H1 (cell line): ENCODE measurements around the gene GSPT1. TPM values are rescaled to one million over a fixed set of nuclear protein-coding genes. Genes with fewer than 3 reads are reported as not detected.

ENCODE experiments used
- CTCF ChIA-PET: fragments of 300-600 bp; sonication (Branson Sonifier 250); formaldehyde crosslinking; loops from one replicate; lab custom pipeline; 2021; ENCODE audit not compliant: partially characterized antibody; lab: Charles Lee
- POLR2A ChIA-PET: fragments of 300-600 bp; sonication (Branson Sonifier 250); formaldehyde crosslinking; loops from one replicate; lab custom pipeline; 2021; ENCODE audit warnings: inconsistent platforms; ENCODE audit not compliant: partially characterized antibody; lab: Charles Lee
- DNase-seq, 2 experiments: peaks; one replicate each; pipeline versions ENCODE4 v3.0.0 to v3.0.0-alpha.2; 2010 to 2022; ENCODE audit warnings: low spot score in 2 of 2, low read depth in 1 of 2, mixed read lengths in 1 of 2
- FAIRE-seq: peaks from 2 replicates; lab custom pipeline; 2011; peaks lifted over from hg19 to GRCh38; lab: Jason Lieb, UNC
- H2AFZ ChIP-seq: 2 replicates; pipeline ENCODE4 v1.8.1; 2012; ENCODE audit warnings: low read length, inconsistent platforms
- H2AK5ac ChIP-seq: 2 replicates; pipeline ENCODE4 v1.6.1; 2013; ENCODE audit warnings: low read depth, low read length
- H2BK120ac ChIP-seq: replicated peaks from 2 replicates; pipeline ENCODE3; 2013; ENCODE audit warnings: low read depth, low read length, inconsistent platforms
- H2BK12ac ChIP-seq: 2 replicates; pipeline ENCODE4 v1.6.1; 2013; ENCODE audit warnings: low read depth, low read length
- H2BK15ac ChIP-seq: 2 replicates; pipeline ENCODE4 v1.6.1; 2013; ENCODE audit warnings: low read length
- H2BK20ac ChIP-seq: 2 replicates; pipeline ENCODE4 v1.6.1; 2013; ENCODE audit warnings: low read length
- H2BK5ac ChIP-seq: 2 replicates; pipeline ENCODE4 v1.6.1; 2013; ENCODE audit warnings: low read depth, low read length
- H3K14ac ChIP-seq: 2 replicates; pipeline ENCODE4 v1.6.1; 2013; ENCODE audit warnings: inconsistent platforms; ENCODE audit not compliant: insufficient read length
- H3K18ac ChIP-seq: 2 replicates; pipeline ENCODE4 v1.6.1; 2013; ENCODE audit warnings: low read length; ENCODE audit errors: extremely low read depth
- H3K23ac ChIP-seq: 2 replicates; pipeline ENCODE4 v1.6.1; 2013; ENCODE audit warnings: inconsistent platforms; ENCODE audit not compliant: insufficient read length
- H3K23me2 ChIP-seq: 2 replicates; pipeline ENCODE4 v1.6.1; 2013; ENCODE audit warnings: low read depth, low read length
- H3K27ac ChIP-seq: 2 replicates; pipeline ENCODE4 v1.6.1; 2011; ENCODE audit warnings: low read depth, low read length, inconsistent platforms
- H3K27me3 ChIP-seq, 4 experiments: replicated peaks in 1 of 4; 1 replicate in 1 of 4; 2 replicates in 3 of 4; pipeline versions ENCODE4 v1.6.1 to v1.8.1; 2011 to 2013; ENCODE audit warnings: low read length in 3 of 4, mild to moderate bottlenecking in 3 of 4, inconsistent platforms in 2 of 4, mixed read lengths in 2 of 4, moderate library complexity in 1 of 4; ENCODE audit not compliant: control insufficient read depth in 3 of 4, insufficient read depth in 3 of 4; ENCODE audit errors: extremely low read depth in 1 of 4
- H3K36me3 ChIP-seq, 4 experiments: 2 replicates each; pipeline versions ENCODE4 v1.6.1 to v1.8.1; 2011 to 2013; ENCODE audit warnings: mild to moderate bottlenecking in 4 of 4, low read length in 3 of 4, moderate library complexity in 2 of 4, control low read depth in 1 of 4, inconsistent platforms in 1 of 4; ENCODE audit not compliant: insufficient read depth in 4 of 4, control insufficient read depth in 2 of 4
- H3K4ac ChIP-seq: replicated peaks from 2 replicates; pipeline ENCODE3; 2013; ENCODE audit warnings: low read length, low read depth, mixed read lengths, inconsistent platforms; ENCODE audit not compliant: insufficient read length
- H3K4me1 ChIP-seq, 4 experiments: replicated peaks in 1 of 4; 1 replicate in 1 of 4; 2 replicates in 3 of 4; pipeline versions ENCODE4 v1.6.1 to v1.8.1; 2011 to 2013; ENCODE audit warnings: low read length in 3 of 4, inconsistent platforms in 2 of 4, mixed read lengths in 1 of 4; ENCODE audit not compliant: insufficient read depth in 4 of 4, control insufficient read depth in 3 of 4
- H3K4me2 ChIP-seq, 2 experiments: 2 replicates each; pipeline versions ENCODE4 v1.6.1 to v1.8.1; 2011 to 2013; ENCODE audit warnings: low read depth in 2 of 2, low read length in 2 of 2, control low read depth in 1 of 2, inconsistent platforms in 1 of 2, mild to moderate bottlenecking in 1 of 2; ENCODE audit not compliant: insufficient read depth in 1 of 2
- H3K4me3 ChIP-seq, 4 experiments: fragments of 200-600, 300-600 bp in 1 of 4; sonication (generic), shearing (Covaris generic), sonication (Bioruptor Twin) in 1 of 4; 2 replicates each; pipeline versions ENCODE4 v1.5.1 to v1.8.1; 2011 to 2016; ENCODE audit warnings: low read length in 4 of 4, low read depth in 3 of 4, control low read depth in 2 of 4, inconsistent platforms in 2 of 4, mild to moderate bottlenecking in 2 of 4, mixed read lengths in 1 of 4, moderate library complexity in 1 of 4; ENCODE audit not compliant: insufficient read depth in 2 of 4; ENCODE audit errors: extremely low read depth in 1 of 4
- H3K56ac ChIP-seq: replicated peaks from 2 replicates; pipeline ENCODE3; 2013; ENCODE audit warnings: low read depth, mild to moderate bottlenecking, mixed read lengths, low read length, inconsistent platforms; ENCODE audit not compliant: insufficient read length
- H3K79me1 ChIP-seq: 2 replicates; pipeline ENCODE4 v1.6.1; 2013; ENCODE audit warnings: low read depth, low read length, control low read depth
- H3K79me2 ChIP-seq, 2 experiments: 2 replicates each; pipeline versions ENCODE4 v1.6.1 to v1.8.1; 2012 to 2013; ENCODE audit warnings: low read length in 2 of 2, mild to moderate bottlenecking in 2 of 2, inconsistent platforms in 1 of 2; ENCODE audit not compliant: insufficient read depth in 2 of 2, control insufficient read depth in 1 of 2
- H3K9ac ChIP-seq, 4 experiments: replicated peaks in 1 of 4; 1 replicate in 1 of 4; 2 replicates in 3 of 4; pipeline versions ENCODE4 v1.6.1 to v1.8.1; 2011 to 2013; ENCODE audit warnings: low read depth in 3 of 4, low read length in 3 of 4, control low read depth in 2 of 4, mild to moderate bottlenecking in 2 of 4, moderate library complexity in 2 of 4, inconsistent platforms in 1 of 4; ENCODE audit errors: extremely low read depth in 1 of 4
- H3K9me3 ChIP-seq, 2 experiments: 2 replicates each; pipeline versions ENCODE4 v1.6.1 to v1.8.1; 2012 to 2013; ENCODE audit warnings: mild to moderate bottlenecking in 2 of 2, moderate library complexity in 2 of 2, control low read depth in 1 of 2, inconsistent platforms in 1 of 2, low read depth in 1 of 2, low read length in 1 of 2, mixed read lengths in 1 of 2; ENCODE audit not compliant: insufficient read depth in 2 of 2
- H4K20me1 ChIP-seq, 2 experiments: replicated peaks in 1 of 2; 2 replicates each; pipeline versions ENCODE3 to v1.8.1; 2011 to 2013; ENCODE audit warnings: inconsistent platforms in 2 of 2, low read length in 2 of 2, mild to moderate bottlenecking in 1 of 2; ENCODE audit not compliant: insufficient read depth in 2 of 2, control insufficient read depth in 1 of 2
- H4K5ac ChIP-seq: 2 replicates; pipeline ENCODE4 v1.6.1; 2013; ENCODE audit warnings: low read length, low read depth, mixed read lengths, inconsistent platforms; ENCODE audit not compliant: insufficient read length
- H4K8ac ChIP-seq: 2 replicates; pipeline ENCODE4 v1.8.0; 2013; ENCODE audit warnings: mild to moderate bottlenecking, moderate library complexity, low read length, inconsistent platforms; ENCODE audit not compliant: insufficient read depth; ENCODE audit errors: extremely low read depth
- H4K91ac ChIP-seq: replicated peaks from 2 replicates; pipeline ENCODE3; 2013; ENCODE audit warnings: low read length, mixed read lengths, inconsistent platforms; ENCODE audit not compliant: insufficient read length
- EGR1 ChIP-seq: IDR thresholded peaks from 2 replicates; pipeline ENCODE4 v1.6.1; 2011; ENCODE audit warnings: low read depth, low read length, borderline replicate concordance
- GABPA ChIP-seq: IDR thresholded peaks from 2 replicates; pipeline ENCODE4 v1.6.1; 2011; ENCODE audit warnings: mild to moderate bottlenecking, low read length, moderate library complexity, borderline replicate concordance; ENCODE audit not compliant: insufficient read depth
- KDM1A ChIP-seq: fragments of 200-600, 300-600 bp; sonication (generic); IDR thresholded peaks from 2 replicates; pipeline ENCODE4 v1.7.1; 2016; ENCODE audit warnings: mild to moderate bottlenecking, low read length, borderline replicate concordance
- MAFK ChIP-seq: IDR thresholded peaks from 2 replicates; pipeline ENCODE4 v1.6.1; 2012; ENCODE audit warnings: low read depth, mild to moderate bottlenecking, improper control_type of control experiment, low read length
- NRF1 ChIP-seq: IDR thresholded peaks from 2 replicates; pipeline ENCODE4 v1.6.1; 2011; ENCODE audit warnings: mild to moderate bottlenecking, low read depth, low read length, improper control_type of control experiment
- POU5F1 ChIP-seq: IDR thresholded peaks from 2 replicates; pipeline ENCODE4 v1.6.1; 2011; ENCODE audit warnings: low read depth, mild to moderate bottlenecking, low read length, moderate library complexity
- SP4 ChIP-seq: IDR thresholded peaks from 2 replicates; pipeline ENCODE4 v1.6.1; 2012; ENCODE audit warnings: low read length, inconsistent platforms
- SRF ChIP-seq: IDR thresholded peaks from 2 replicates; pipeline ENCODE4 v1.6.1; 2011; ENCODE audit warnings: mild to moderate bottlenecking, low read depth, low read length, moderate library complexity
- WGBS, 2 experiments: shearing (Covaris generic) in 1 of 2; methylation state at CpG; one replicate each; pipeline versions ENCODE4 v1.1.6 to v1.1.7; 2013 to 2015; ENCODE audit warnings: low lambda C conversion rate in 2 of 2, mixed read lengths in 2 of 2, inconsistent platforms in 1 of 2, low coverage in 1 of 2, missing lambda C conversion rate in 1 of 2; ENCODE audit not compliant: insufficient replicate concordance in 2 of 2, insufficient coverage in 1 of 2, insufficient read length in 1 of 2; ENCODE audit errors: extremely low coverage in 1 of 2, missing lambda C conversion rate in 1 of 2; 5-methylcytosine and 5-hydroxymethylcytosine counted together
- polyA plus RNA-seq, 7 experiments: library from polyadenylated mRNA; depleted of rRNA in 3 of 7; stranded (reverse) in 5 of 7; unstranded in 2 of 7; fragments of >200 nt in 5 of 7; fragments of 200-250 nt in 2 of 7; gene quantifications; 1 replicate in 5 of 7; 2 replicates in 1 of 7; 4 replicates in 1 of 7; pipeline versions ENCODE4 v1.2.1 to v1.2.3, GENCODE V29; 2011 to 2013; ENCODE audit warnings: missing spikeins in 2 of 7, mixed read lengths in 2 of 7
- total RNA-seq: library from RNA; stranded (reverse); fragmentation: NEBNext Ultra II Directional; extraction: Animal tissue kit (Norgen Biotek cat#: 25700); gene quantifications from 2 replicates; pipeline ENCODE4 v1.2.1, GENCODE V29; 2021

Gene GSPT1
- total and polyA plus RNA-seq, 2 of the 8 experiments (the other 6 are each of a cell fraction or from before 2014, with no cell fraction given), result 51.0 to 204 TPM

- Histone ChIP-seq H2BK12ac (no peak overlapping the region), H3K4me1 (no peaks in the 10 kb centered on the region), H3K79me1 (no peaks in the 10 kb centered on the region), H3K27ac (no peak overlapping the region), H3K23ac (no peak overlapping the region), H3K27me3 (no peaks in the 10 kb centered on the region), H3K36me3 (no peaks in the 10 kb centered on the region), H2AFZ (no peak overlapping the region), H3K9me3 (no peaks in the 10 kb centered on the region), H3K79me2 (no peaks in the 10 kb centered on the region), H3K23me2 (no peaks in the 10 kb centered on the region), H2BK5ac (no peak overlapping the region), H3K4me2 (no peak overlapping the region), H2BK20ac (no peak overlapping the region), H3K4ac (no peak overlapping the region), H4K91ac (no peak overlapping the region), H2AK5ac (no peak overlapping the region), H3K4me3 (no peak overlapping the region), H4K5ac (no peak overlapping the region), H2BK120ac (no peak overlapping the region), H3K18ac (no peak overlapping the region), H2BK15ac (no peak overlapping the region), H4K20me1 (no peaks in the 10 kb centered on the region), H3K56ac (no peak overlapping the region), H3K14ac (no peak overlapping the region), H3K9ac (no peak overlapping the region), H4K8ac (no peak overlapping the region)
- FAIRE-seq, result no peak
- POLR2A ChIA-PET, result interaction anchor here (0.6 kb wide), 2 partner anchors 180 to 787 kb away, joined by 3 to 5 read pairs; no protein-coding TSS in a partner anchor
- no peak for DNase-seq
- WGBS, 2 experiments, result 88% methylated on average over 5 of the region's 5 CpGs; no CpG with 5 or more reads in 1 of the 2 experiments
- CTCF ChIA-PET, result interaction anchor here (0.6 to 1.2 kb wide), 2 partner anchors 21 to 25 kb away, joined by 3 read pairs; no protein-coding TSS in a partner anchor
- TF ChIP-seq SP4 (no peak), SRF (no peak), EGR1 (no peak), MAFK (no peak), NRF1 (no peak), POU5F1 (no peak), KDM1A (no peak), GABPA (no peak)
Measured at GRCh38 chr16:11824362-11824761, 91.4 kb downstream of the GSPT1 start.
